Astrocyte (in vitro differentiated cells and primary cell): Measurements from ENCODE around the gene BLACAT1.

Source experiments
- CTCF ChIP-seq: IDR thresholded peaks from 2 replicates; pipeline ENCODE4 v1.5.1; 2011; ENCODE audit warnings: low read depth, mild to moderate bottlenecking, inconsistent platforms, low read length, moderate library complexity; ENCODE audit not compliant: insufficient read depth
- EZH2 ChIP-seq: IDR thresholded peaks from 2 replicates; pipeline ENCODE4 v1.6.1; 2012; ENCODE audit warnings: mild to moderate bottlenecking, low read length, inconsistent platforms; ENCODE audit not compliant: insufficient read depth

GRCh38 chr1:205496661-205497060, 40.8 kb upstream of the BLACAT1 start:
- no peak for TF ChIP-seq CTCF
- TF ChIP-seq EZH2, result no peak
